Epithelial cell of prostate (primary cell): ENCODE results near the gene XRCC1.

Experiments used
- DNase-seq: peaks from one replicate; pipeline ENCODE4 v3.0.0-alpha.2; 2011; ENCODE audit warnings: low read depth, low spot score
- H3K27ac ChIP-seq: fragments of 450-650 bp; 2 replicates; pipeline ENCODE4 v1.5.1; 2017; ENCODE audit warnings: mild to moderate bottlenecking

Gene XRCC1

DNA sequence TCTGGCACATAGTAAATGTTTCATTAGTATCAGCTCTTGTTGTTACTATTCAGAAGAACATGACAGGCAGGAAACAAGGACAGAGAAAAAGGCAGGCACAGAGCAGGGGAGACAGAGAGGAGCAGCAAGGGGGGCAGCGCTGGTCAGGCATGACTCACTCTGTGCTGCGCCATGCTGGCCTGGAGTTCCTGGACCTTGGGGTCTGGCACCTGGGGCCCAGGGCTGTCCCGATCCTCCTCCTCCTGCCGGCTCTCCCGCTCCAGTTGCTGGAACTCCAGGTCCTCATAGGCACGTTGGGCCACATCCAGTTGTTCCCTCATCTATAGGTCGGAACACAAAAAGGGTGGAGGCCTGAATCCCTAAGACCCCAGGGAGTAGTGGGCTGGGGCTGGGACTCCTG is 78.4 kb downstream of the XRCC1 start:
- no peak for DNase-seq
- no peak overlapping the region for H3K27ac ChIP-seq

DNA sequence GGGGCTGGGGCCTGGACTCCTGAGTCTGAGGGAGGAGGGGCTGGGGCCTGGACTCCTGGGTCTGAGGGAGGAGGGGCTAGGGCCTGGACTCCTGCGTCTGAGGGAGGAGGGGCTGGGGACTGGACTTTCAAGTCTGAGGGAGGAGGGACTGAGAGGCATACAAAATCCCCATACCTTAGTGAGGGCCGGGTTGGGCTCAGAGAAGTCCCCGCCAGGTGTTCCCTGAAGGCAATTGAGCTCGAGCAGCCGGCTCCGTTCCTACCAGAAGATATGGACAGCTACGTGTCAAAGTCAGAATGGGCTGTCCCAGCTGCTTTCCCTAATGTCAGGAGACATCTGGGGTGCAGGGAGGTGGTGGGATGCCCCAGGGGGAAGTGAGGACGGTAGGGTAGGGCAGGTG is 80.2 kb downstream of the XRCC1 start:
- H3K27ac ChIP-seq = no peak overlapping the region
- DNase-seq = no peak
